HFFc6 (cell line): Measurements from ENCODE around the gene GALNT10. TPM values are rescaled to one million over a fixed set of nuclear protein-coding genes. Genes with fewer than 3 reads are reported as not detected.

Source experiments
- DNase-seq: peaks from one replicate; pipeline ENCODE4 v3.0.0-alpha.2; 2018
- H3K27ac Mint-ChIP-seq: 2 replicates; pipeline ENCODE4 v1.8.0; 2020; ENCODE audit warnings: mild to moderate bottlenecking, mixed read lengths
- H3K27me3 Mint-ChIP-seq: 2 replicates; pipeline ENCODE4 v1.8.0; 2021; ENCODE audit warnings: mild to moderate bottlenecking, moderate library complexity, mixed read lengths; ENCODE audit not compliant: insufficient read depth
- H3K36me3 Mint-ChIP-seq: 2 replicates; pipeline ENCODE4 v1.8.0; 2021; ENCODE audit warnings: low read depth, mixed read lengths
- H3K4me1 Mint-ChIP-seq: 2 replicates; pipeline ENCODE4 v1.8.0; 2020; ENCODE audit warnings: low read depth, mixed read lengths
- H3K4me3 Mint-ChIP-seq: 2 replicates; pipeline ENCODE4 v1.8.0; 2020; ENCODE audit warnings: mild to moderate bottlenecking, moderate library complexity, mixed read lengths
- H3K9me3 Mint-ChIP-seq: 2 replicates; pipeline ENCODE4 v1.8.0; 2020; ENCODE audit warnings: mild to moderate bottlenecking, mixed read lengths
- total RNA-seq, 6 experiments: library from RNA; stranded (reverse); fragmentation: NEBNext Ultra II Directional; extraction: Animal tissue kit (Norgen Biotek cat#: 25700); gene quantifications; 2 replicates in 1 of 6; 3 replicates in 5 of 6; pipeline ENCODE4 v1.2.3, GENCODE V29; 2021
- TF ChIP-seq, protein P1 (sequence below): fragments of 200-600 bp; sonication (generic); IDR thresholded peaks from 2 replicates; pipeline ENCODE4 v1.5.0; 2021; ENCODE audit warnings: antibody characterized with exemption, mild to moderate bottlenecking

GALNT10 gene
- total RNA-seq, 6 experiments from 2014 or later, result 129 to 161 (median 157) TPM

DNA sequence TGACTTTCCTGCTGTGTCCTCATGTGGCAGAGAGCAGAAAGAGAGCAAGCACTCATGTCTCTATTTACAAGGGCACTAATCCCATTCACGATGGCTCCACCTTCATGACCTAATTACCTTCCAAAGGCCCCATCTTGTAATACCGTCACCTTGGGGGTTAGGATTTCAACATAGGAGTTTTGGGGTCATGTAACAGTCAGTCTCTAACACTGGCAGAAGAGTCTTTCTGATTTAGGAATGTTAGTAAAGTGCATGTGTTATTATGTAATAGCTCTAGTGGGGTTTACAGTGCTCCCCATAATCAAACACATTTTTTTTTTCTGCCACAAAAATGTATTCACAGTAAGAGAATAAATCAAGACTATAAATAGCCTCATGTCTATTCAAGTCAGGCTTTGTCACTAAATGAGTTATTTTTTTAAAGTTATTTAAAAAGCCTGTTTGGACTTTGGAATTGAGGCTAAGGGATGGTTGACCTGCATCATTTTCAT, 19.1 kb downstream of the GALNT10 start:
- no peaks in the 10 kb centered on the region; the same call in none of the 2 replicates for H3K27me3 Mint-ChIP-seq
- H3K27ac Mint-ChIP-seq, result peak overlapping the region; percentile 90
- 0 out of 2 replicates have a peak, but pooled peaks cover 5% of the 10 kb centered on the region for H3K9me3 Mint-ChIP-seq
- DNase-seq, result peak; percentile 54
- TF ChIP-seq, protein P1, sequence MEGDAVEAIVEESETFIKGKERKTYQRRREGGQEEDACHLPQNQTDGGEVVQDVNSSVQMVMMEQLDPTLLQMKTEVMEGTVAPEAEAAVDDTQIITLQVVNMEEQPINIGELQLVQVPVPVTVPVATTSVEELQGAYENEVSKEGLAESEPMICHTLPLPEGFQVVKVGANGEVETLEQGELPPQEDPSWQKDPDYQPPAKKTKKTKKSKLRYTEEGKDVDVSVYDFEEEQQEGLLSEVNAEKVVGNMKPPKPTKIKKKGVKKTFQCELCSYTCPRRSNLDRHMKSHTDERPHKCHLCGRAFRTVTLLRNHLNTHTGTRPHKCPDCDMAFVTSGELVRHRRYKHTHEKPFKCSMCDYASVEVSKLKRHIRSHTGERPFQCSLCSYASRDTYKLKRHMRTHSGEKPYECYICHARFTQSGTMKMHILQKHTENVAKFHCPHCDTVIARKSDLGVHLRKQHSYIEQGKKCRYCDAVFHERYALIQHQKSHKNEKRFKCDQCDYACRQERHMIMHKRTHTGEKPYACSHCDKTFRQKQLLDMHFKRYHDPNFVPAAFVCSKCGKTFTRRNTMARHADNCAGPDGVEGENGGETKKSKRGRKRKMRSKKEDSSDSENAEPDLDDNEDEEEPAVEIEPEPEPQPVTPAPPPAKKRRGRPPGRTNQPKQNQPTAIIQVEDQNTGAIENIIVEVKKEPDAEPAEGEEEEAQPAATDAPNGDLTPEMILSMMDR, result no peak
- peak overlapping the region; percentile 83 for H3K4me3 Mint-ChIP-seq
- peaks cover 100% of the 10 kb centered on the region for H3K4me1 Mint-ChIP-seq
- peaks cover 61% of the 10 kb centered on the region for H3K36me3 Mint-ChIP-seq

DNA sequence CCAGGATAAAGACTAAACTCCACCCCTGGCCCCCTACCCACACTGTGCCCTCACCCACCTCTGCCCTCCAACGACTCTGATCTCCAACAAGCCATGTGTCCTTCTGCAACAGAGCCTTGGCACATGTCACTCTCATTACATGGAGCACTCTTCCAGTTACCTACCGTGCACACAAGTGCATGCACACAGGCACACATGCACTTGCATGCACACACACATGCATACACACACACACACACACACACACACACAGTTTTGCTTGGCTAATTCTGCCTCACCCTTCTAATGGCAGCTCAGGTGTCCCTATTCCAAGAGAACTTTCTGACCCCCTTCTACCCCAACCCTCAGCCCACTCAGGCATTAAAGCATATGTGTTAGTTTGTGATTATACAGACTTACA, 19.6 kb downstream of the GALNT10 start:
- H3K36me3 Mint-ChIP-seq, result peaks cover 56% of the 10 kb centered on the region
- TF ChIP-seq, protein P1, result no peak
- H3K4me3 Mint-ChIP-seq, result peak overlapping the region; percentile 83
- H3K27ac Mint-ChIP-seq, result peak overlapping the region; percentile 90
- DNase-seq, result no peak
- peaks cover 100% of the 10 kb centered on the region for H3K4me1 Mint-ChIP-seq
- 0 out of 2 replicates have a peak, but pooled peaks cover 5% of the 10 kb centered on the region for H3K9me3 Mint-ChIP-seq
- no peaks in the 10 kb centered on the region; the same call in none of the 2 replicates for H3K27me3 Mint-ChIP-seq

DNA sequence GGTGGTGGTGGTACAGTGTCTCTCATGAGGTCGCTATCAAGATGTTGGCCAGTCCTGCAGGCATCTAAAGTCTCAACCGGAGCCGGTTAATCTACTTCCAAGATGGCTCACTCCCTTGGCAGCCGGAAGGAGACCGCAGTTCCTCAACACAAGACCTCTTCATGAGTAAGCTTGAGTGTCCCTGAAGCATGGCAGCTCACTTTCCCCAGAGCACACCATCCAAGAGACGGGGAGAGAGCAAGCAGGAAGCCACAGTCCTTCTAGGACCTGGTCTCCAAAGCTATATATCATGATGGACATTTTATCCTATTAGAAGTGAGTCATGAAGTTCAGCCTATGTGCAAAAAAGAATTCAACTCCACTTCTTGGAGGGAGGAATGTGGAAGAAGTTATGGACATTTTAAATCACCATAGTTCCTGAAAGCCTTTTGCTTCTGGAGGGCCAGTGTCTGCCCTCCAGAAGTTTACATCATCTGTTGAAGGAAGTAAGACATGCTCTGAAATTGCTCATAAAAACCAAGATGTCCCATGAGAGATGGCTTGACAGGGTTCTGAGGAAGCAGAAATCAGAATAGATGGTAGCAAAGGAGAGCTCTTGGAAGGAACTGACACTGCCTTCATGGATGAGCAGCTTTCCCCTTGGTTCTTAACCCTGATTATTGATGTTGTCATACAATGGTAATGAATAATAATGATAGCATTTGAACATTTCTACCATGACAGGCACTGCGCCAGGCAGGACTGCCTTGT, 21.3 kb downstream of the GALNT10 start:
- peaks cover 44% of the 10 kb centered on the region for H3K36me3 Mint-ChIP-seq
- peak; percentile 95 for DNase-seq
- H3K9me3 Mint-ChIP-seq, result 0 out of 2 replicates have a peak, but pooled peaks cover 5% of the 10 kb centered on the region
- H3K4me3 Mint-ChIP-seq, result peak overlapping the region; percentile 83
- peaks cover 99% of the 10 kb centered on the region for H3K4me1 Mint-ChIP-seq
- TF ChIP-seq, protein P1, result no peak
- H3K27ac Mint-ChIP-seq, result peak overlapping the region; percentile 90
- H3K27me3 Mint-ChIP-seq, result no peaks in the 10 kb centered on the region; the same call in none of the 2 replicates

DNA sequence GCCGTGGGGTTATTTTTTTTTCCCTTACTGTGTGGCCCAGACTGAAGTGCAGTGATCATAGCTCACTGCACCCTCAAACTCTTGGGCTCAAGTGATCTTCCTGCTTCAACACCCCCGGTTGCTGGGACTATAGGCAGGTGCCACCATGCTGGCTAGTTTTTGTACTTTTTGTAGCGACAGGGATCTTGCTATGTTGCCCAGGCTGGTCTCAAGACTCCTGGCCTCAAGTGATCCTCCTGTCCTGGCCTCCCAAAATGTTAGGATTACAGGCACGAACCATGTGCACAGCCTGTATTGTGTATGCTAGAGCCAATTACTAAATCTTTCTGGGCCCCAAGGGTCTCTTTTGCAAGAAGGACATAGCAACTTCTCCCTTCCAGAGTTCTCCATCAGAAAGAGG, 23.1 kb downstream of the GALNT10 start:
- Mint-ChIP-seq H3K36me3 (peaks cover 36% of the 10 kb centered on the region), H3K4me3 (no peak overlapping the region), H3K27ac (peak overlapping the region; percentile 80), H3K4me1 (peaks cover 97% of the 10 kb centered on the region), H3K9me3 (0 out of 2 replicates have a peak, but pooled peaks cover 4% of the 10 kb centered on the region), H3K27me3 (no peaks in the 10 kb centered on the region; the same call in 1 of the 2 replicates)
- TF ChIP-seq, protein P1, result no peak
- no peak for DNase-seq

DNA sequence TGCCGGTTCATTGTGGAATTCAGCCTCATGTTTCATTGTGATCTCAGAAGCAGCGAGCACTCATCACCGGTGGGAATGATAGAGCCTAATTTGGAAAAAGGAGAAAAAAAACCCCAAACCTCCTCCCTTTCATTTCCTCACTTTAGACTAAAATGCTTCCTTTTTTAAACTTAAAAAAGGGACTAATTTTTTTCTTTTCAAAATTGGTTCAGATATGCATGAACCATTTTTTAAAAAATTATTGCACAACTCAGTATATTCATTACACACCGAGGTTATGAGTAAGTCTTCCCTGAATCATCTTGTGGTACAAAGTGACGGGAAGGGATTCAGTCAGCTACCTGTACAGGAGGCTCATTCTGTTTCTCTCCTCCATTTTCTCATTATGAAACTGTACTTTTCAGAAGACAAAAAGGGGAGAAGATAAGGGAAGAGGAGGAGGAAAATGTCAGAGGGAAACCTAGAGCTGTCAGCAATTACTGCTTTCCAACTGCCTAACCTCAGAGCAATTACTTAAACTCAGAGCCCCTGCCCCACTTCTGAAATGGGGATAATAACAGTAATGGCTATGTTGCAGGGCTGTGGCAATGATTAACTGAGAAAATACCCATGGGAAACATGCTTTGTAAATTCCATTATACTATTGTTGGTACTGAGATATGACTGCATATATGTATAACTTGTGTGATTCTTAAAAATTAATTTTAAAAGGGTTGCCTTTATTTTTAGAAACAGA, 24.0 kb downstream of the GALNT10 start:
- no peaks in the 10 kb centered on the region for H3K9me3 Mint-ChIP-seq
- H3K27me3 Mint-ChIP-seq, result no peaks in the 10 kb centered on the region; the same call in 1 of the 2 replicates
- peaks cover 97% of the 10 kb centered on the region for H3K4me1 Mint-ChIP-seq
- H3K27ac Mint-ChIP-seq, result peak overlapping the region; percentile 80
- DNase-seq, result peak; percentile 55
- peaks cover 34% of the 10 kb centered on the region for H3K36me3 Mint-ChIP-seq
- TF ChIP-seq, protein P1, result no peak
- H3K4me3 Mint-ChIP-seq, result peak overlapping the region; percentile 73
